GM12891 (cell line): ENCODE measurements around the gene RETREG1.
"Not testable (repeated sequence)": the region's sequence is repeated elsewhere in the genome, so short reads cannot be mapped to it uniquely, and the experiment has no call there.

Experiments
- DNase-seq: peaks from one replicate; pipeline ENCODE4 v3.0.0; 2011; ENCODE audit warnings: low spot score; ENCODE audit not compliant: insufficient read length
- FAIRE-seq: peaks from 2 replicates; lab custom pipeline; 2011; peaks lifted over from hg19 to GRCh38; lab: Jason Lieb, UNC
- PAX5 ChIP-seq: IDR thresholded peaks from 2 replicates; pipeline ENCODE4 v1.6.1; 2011; ENCODE audit warnings: low read length, moderate library complexity, mild to moderate bottlenecking; ENCODE audit not compliant: insufficient read depth, severe bottlenecking
- POLR2A ChIP-seq: IDR thresholded peaks from 2 replicates; pipeline ENCODE4 v1.6.1; 2011; ENCODE audit warnings: low read depth, low read length, control low read depth
- POLR2AphosphoS5 ChIP-seq: IDR thresholded peaks from 2 replicates; pipeline ENCODE4 v1.6.1; 2011; ENCODE audit warnings: low read depth, low read length, control low read depth
- POU2F2 ChIP-seq: IDR thresholded peaks from 2 replicates; pipeline ENCODE4 v1.6.1; 2011; ENCODE audit warnings: low read depth, mild to moderate bottlenecking, control low read depth, low read length, moderate library complexity
- SPI1 ChIP-seq: IDR thresholded peaks from 2 replicates; pipeline ENCODE4 v1.6.1; 2011; ENCODE audit warnings: low read depth, low read length, control low read depth
- TAF1 ChIP-seq: IDR thresholded peaks from 2 replicates; pipeline ENCODE4 v1.6.1; 2011; ENCODE audit warnings: low read depth, low read length, control low read depth

The RETREG1 gene

DNA sequence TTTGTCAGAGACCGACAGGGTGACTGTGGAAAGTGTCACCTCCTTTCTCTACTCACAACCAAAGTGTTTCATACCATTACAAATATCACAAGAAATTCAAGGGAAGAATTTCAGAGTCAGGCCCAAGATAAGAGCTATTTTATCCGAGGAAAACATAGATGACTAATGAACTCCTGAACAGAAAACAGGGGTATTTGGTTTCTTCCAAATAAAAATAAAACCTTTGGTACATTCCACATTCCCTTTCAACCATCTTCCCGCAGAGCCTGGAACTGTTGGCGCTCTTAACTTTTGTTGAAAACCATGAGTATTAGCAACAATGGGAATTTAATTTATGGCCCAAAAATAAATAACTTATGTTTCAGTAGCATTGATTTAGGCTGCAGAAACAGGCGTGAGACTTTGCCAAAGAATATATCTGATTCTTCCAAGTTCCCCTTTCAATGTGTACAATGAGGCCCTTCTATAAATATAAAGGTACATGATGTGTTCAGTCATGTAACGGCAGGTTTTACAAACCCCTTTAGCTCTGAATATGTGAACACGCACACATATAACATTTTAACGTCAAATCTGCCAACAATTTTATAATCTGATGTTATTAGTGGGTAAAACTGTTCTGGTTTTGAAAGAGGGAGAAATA lies 69.5 kb downstream of the RETREG1 start:
- TF ChIP-seq TAF1 = no peak
- TF ChIP-seq SPI1 = no peak
- no peak for TF ChIP-seq POLR2A
- no peak for TF ChIP-seq POLR2AphosphoS5
- TF ChIP-seq PAX5 = no peak
- no peak for TF ChIP-seq POU2F2
- DNase-seq = no peak
- FAIRE-seq = no peak

DNA sequence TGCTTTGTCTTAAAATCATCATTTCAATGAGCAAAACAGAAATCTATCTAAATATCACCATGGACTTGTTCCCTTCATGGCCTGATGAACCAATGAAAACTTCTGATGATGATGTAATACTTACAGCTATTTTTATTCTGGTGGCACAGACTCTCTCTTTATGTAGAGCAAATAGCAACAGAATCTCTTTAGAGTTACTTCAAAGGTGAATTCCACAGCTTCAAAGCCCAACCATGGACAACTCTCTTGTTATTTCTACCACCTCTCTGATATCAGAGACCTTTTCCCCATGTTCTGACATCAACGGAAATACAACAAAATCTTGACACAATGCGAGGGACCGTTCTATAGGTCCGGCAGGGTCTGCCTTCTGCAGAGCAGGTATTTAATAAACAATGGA lies 70.1 kb downstream of the RETREG1 start:
- no peak for TF ChIP-seq TAF1
- TF ChIP-seq POLR2A = no peak
- no peak for TF ChIP-seq SPI1
- TF ChIP-seq POLR2AphosphoS5 = no peak
- no peak for TF ChIP-seq PAX5
- TF ChIP-seq POU2F2 = no peak
- FAIRE-seq = no peak

DNA sequence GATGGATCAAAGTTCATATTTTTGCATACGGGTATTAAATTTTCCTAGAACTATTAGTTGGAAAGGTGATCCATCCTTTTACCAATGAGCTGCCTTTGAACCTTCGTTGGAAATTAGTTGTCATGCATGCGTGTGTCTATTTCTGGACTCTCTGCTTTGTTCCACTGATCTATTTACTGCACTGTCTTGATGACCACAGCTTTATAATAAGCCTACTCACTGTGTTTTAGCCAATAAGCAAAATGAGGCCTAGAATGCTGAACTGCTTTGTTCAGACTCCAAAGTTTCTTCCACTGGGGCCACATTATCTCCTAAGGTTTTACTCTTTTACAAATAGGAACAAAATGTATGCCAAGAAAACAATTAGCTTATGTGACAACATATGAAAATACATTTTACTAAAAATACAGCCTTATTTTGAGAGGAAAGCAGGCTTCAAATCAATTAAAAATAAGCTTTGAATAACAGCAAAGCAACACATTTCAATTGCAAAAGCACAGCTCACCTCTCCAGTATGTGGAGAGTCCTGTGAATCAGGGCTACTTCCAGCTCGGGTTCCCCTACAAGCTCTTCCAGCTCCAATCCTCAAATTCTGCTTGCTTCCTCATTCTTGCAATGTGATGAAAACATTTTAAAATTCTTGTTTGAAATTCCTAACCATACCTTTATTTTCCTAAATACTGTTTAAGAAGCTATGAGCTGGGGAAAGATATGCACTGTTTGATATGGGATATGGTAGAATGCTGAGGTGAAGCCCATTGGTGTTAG lies 72.0 kb downstream of the RETREG1 start:
- FAIRE-seq (no peak), DNase-seq (no peak)
- no peak for TF ChIP-seq PAX5
- TF ChIP-seq POU2F2 = no peak

More for the DNA sequence above, 70.1 kb downstream of the RETREG1 start:
- no peak for DNase-seq

DNA sequence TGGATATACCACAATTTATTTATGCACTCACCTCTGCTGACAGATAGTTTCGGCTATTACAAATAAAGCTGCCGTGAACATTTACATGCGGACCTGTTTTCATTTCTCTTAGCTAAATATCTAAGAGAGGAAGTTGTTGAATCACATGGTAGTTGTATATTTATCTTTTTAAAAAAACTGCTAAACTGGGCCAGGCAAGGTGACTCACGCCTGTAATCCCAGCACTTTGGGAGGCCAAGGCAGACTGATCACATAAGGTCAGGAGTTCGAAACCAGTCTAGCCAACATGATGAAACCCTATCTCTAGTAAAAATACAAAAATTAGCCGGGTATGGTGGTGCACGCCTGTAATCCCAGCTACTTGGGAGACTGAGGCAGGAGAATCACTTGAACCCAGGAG lies 73.6 kb downstream of the RETREG1 start:
- FAIRE-seq, DNase-seq: not testable (repeated sequence)

DNA sequence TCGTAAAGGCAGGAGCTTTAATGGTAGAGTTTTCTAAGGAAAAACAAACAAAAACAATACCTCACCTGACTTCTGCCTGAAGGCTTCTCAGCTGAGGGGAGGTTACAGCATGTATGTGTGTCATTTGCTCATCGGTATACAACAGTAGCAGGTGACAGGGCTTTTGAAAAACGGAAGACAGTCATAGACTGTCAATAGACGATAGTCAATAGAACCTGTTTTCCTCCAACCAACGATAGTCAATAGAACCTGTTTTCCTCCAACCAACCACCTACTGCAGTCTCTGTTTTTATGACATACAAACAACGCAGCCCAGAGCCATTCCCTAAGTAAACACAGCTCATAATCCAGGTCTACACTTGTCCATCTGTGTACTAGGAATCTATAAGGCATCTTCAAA lies 74.6 kb downstream of the RETREG1 start:
- DNase-seq (no peak), FAIRE-seq (no peak)
- TF ChIP-seq SPI1 = no peak

DNA sequence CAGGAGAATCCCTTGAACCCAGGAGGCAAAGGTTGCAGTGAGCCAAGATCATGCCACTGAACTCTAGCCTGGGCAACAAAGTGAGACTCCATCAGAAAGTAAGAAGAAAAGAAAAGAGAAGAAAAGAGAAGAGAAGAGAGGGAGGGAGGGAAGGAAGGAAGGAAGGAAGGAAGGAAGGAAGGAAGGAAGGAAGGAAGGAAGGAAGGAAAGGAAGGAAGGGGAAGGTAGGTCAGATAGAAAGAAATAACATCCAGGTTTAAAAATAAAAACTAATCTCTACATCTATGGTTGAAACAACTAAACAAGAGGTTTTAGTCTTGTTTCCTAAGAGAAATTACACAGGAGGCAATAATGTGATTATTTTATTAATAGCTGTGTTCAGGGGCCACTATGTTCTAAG lies 75.2 kb downstream of the RETREG1 start:
- not testable (repeated sequence) for FAIRE-seq, DNase-seq

DNA sequence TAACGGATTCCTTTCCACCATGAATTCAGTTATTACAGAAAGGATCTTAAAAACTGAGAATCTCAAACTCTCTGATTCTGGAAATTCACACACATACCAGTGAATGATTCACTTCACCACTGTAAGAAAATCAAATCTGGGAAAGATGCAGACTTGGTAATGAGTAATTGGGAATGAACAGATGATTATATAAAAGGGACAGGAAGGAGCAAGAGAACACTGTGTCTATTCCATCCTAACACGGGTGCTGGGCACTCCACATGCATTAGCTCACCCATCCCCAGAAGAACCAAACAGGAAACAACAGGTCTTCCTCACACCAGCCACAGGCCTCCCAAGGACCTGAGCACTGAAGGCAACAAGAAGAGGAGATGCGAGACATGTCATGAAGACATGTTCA lies 76.4 kb downstream of the RETREG1 start:
- FAIRE-seq = no peak
- no peak for DNase-seq
- TF ChIP-seq PAX5 (no peak), TAF1 (no peak), POLR2A (no peak), SPI1 (no peak), POU2F2 (no peak), POLR2AphosphoS5 (no peak)

DNA sequence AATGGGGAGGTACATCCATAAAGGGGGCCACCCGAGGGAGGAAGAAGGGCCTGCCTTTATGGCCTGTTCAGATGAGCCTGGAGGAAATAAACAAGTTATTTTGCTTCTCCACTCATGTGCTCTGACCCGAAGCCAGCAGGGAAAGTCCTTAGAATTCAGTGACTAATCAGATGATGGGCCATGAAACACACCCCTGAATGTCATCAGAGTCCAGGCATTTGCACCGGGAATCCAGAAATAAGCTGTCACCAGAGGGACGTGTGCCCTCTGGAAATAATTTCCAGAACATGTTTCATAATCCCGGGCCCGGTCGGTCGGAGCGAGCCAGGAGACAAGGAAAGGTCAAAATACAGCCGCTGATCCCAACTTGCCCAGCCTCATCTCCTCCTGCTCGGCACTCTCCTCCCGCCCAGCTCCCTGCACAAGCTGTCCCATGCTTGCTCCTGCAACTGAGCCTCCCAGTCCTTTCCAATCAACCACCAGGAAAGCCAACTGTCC lies 77.6 kb downstream of the RETREG1 start:
- FAIRE-seq = no peak
- DNase-seq = no peak
- TF ChIP-seq SPI1 (no peak), TAF1 (no peak), POLR2AphosphoS5 (no peak), POLR2A (no peak), PAX5 (no peak), POU2F2 (no peak)

DNA sequence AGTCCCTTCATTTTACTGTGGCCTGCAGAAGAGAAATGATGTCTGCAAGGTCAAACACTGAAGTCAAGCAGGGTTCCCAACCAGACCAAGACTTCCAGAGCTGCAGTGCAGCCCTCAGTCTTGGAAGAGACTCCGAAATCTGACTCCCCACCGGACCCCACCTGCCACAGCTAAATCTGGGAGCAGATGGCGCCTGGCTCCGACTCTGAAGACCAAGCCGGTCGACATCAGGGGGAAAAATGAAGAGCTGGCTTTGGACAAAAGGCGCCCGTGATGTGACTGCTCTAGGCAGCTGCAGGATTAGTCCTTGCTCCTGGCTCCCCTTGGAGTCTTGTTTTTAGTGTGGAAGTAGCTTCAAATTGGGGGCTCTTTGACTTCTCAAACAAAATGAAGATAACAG lies 78.8 kb downstream of the RETREG1 start:
- TF ChIP-seq PAX5 (no peak), POLR2AphosphoS5 (no peak), POU2F2 (no peak), SPI1 (no peak), TAF1 (no peak), POLR2A (no peak)
- DNase-seq (no peak), FAIRE-seq (no peak)

DNA sequence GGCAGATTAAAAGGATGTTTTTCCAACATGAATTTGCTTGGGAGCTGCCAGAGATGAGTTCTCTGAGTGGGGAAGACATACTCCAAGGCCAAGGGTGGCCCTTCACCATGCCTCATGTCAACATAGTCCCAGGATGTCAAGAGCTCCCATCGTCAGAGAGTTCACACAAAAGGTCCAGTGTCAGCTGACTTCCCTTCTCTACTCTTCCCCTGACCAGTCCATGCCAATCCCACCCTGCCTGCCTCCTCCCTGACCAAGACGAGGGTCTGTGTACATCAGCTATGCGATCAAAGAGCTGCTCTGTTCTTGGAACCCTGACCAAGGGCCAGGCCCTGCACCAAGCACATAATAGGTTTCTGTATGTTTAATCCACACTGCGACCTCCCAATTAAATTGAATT lies 80.0 kb downstream of the RETREG1 start:
- DNase-seq (no peak), FAIRE-seq (no peak)
- no peak for TF ChIP-seq POLR2A

DNA sequence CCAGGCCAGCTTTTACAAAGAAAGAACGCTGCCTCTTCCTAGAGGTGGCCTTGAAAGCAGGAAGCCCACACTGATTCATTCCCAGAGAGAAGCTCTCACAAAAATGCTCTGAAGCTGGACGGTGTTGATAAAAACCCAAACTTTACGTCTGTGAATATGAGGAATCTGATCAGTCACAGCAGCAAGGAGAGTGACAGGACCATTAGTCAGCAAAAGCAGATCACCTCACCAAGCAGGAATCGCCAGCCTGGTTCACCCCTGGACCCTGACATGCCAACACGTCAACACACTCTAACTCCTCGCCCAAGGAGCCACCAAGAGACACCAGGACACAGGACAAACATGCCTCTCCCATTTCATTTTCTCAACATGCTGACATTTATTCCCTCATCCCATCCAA lies 80.6 kb downstream of the RETREG1 start:
- TF ChIP-seq SPI1 (no peak), PAX5 (no peak), TAF1 (no peak), POLR2AphosphoS5 (no peak), POLR2A (no peak), POU2F2 (no peak)
- no peak for DNase-seq
- no peak for FAIRE-seq
